HL-60 (cell line): ENCODE measurements around the gene TMEM88.

Experiments used
- DNase-seq, 2 experiments: peaks; one replicate each; pipeline ENCODE4 v3.0.0-alpha.2; 2010 to 2020; ENCODE audit warnings: low read depth in 1 of 2, low spot score in 1 of 2
- H3K27ac ChIP-seq: fragments of 250-450 bp; sonication (Bioruptor Pico); replicated peaks from 2 replicates; pipeline ENCODE4 v1.5.1; 2020; ENCODE audit warnings: mild to moderate bottlenecking, moderate library complexity
- H3K27me3 ChIP-seq: fragments of 250-450 bp; sonication (Bioruptor Pico); 2 replicates; pipeline ENCODE4 v1.5.1; 2021; ENCODE audit warnings: mild to moderate bottlenecking, moderate library complexity; ENCODE audit not compliant: insufficient read depth, poor library complexity, severe bottlenecking
- H3K4me3 ChIP-seq: replicated peaks from 2 replicates; pipeline ENCODE4 v1.5.1; 2011; ENCODE audit warnings: mild to moderate bottlenecking, control low read depth, low read length; ENCODE audit not compliant: insufficient read depth
- GABPA ChIP-seq: IDR thresholded peaks from 2 replicates; pipeline ENCODE4 v1.6.1; 2012; ENCODE audit warnings: low read depth
- POLR2AphosphoS5 ChIP-seq: IDR thresholded peaks from 2 replicates; pipeline ENCODE4 v1.6.1; 2012; ENCODE audit warnings: low read depth
- SPI1 ChIP-seq: IDR thresholded peaks from 2 replicates; pipeline ENCODE4 v1.6.1; 2012; ENCODE audit warnings: low read depth, mild to moderate bottlenecking, borderline replicate concordance
- TF ChIP-seq, protein P1 (sequence below): IDR thresholded peaks from 2 replicates; pipeline ENCODE4 v1.6.1; 2012; ENCODE audit warnings: low read depth; ENCODE audit not compliant: insufficient replicate concordance
- TF ChIP-seq, protein P2 (sequence below): IDR thresholded peaks from one replicate; pipeline ENCODE4 v1.5.1; 2011; ENCODE audit warnings: low read length, control low read depth, inconsistent platforms; ENCODE audit not compliant: insufficient read depth

The TMEM88 gene

DNA sequence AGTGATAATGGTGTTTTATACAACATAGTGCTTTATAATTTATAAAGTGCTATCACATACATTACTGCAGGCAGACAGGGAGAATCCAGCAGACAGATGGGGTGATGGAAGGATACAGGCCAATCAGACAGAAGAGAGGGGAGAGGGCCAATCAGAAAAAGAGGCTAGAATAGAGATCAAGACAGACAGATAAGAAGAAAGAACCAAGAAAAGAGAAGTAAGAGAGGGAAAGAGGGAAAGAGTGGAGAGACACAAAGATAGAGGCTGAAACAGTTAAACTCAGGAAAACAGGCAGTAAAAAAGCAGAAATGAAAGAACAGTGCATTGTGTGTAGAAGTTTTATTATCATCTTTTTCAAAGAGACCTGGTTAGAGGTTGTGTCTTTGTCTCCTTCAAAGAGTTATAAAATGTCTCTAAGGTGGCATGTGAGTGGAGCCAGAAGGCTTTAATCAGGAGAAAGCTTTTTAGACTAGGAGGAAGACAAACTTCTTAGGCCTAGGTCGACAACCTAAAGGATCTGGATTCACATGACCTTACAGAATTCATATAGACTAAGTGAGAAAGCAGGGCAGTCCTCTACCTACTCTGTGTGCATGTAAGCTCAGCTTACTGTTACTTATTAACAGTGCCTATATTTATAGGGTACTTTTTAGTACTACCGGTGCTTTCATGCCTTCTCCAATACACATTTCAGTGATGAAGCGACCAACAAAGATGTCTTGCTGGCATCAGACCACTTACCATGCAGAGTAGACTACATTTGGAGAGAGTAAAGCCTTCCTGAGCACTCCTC lies 25.4 kb downstream of the TMEM88 start:
- Histone ChIP-seq H3K27me3 (no peaks in the 10 kb centered on the region), H3K4me3 (no peak overlapping the region), H3K27ac (peak overlapping the region; percentile 53)
- no peak for DNase-seq
- no peak for TF ChIP-seq POLR2AphosphoS5
- TF ChIP-seq, protein P1, sequence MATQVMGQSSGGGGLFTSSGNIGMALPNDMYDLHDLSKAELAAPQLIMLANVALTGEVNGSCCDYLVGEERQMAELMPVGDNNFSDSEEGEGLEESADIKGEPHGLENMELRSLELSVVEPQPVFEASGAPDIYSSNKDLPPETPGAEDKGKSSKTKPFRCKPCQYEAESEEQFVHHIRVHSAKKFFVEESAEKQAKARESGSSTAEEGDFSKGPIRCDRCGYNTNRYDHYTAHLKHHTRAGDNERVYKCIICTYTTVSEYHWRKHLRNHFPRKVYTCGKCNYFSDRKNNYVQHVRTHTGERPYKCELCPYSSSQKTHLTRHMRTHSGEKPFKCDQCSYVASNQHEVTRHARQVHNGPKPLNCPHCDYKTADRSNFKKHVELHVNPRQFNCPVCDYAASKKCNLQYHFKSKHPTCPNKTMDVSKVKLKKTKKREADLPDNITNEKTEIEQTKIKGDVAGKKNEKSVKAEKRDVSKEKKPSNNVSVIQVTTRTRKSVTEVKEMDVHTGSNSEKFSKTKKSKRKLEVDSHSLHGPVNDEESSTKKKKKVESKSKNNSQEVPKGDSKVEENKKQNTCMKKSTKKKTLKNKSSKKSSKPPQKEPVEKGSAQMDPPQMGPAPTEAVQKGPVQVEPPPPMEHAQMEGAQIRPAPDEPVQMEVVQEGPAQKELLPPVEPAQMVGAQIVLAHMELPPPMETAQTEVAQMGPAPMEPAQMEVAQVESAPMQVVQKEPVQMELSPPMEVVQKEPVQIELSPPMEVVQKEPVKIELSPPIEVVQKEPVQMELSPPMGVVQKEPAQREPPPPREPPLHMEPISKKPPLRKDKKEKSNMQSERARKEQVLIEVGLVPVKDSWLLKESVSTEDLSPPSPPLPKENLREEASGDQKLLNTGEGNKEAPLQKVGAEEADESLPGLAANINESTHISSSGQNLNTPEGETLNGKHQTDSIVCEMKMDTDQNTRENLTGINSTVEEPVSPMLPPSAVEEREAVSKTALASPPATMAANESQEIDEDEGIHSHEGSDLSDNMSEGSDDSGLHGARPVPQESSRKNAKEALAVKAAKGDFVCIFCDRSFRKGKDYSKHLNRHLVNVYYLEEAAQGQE = no peak
- TF ChIP-seq, protein P2, sequence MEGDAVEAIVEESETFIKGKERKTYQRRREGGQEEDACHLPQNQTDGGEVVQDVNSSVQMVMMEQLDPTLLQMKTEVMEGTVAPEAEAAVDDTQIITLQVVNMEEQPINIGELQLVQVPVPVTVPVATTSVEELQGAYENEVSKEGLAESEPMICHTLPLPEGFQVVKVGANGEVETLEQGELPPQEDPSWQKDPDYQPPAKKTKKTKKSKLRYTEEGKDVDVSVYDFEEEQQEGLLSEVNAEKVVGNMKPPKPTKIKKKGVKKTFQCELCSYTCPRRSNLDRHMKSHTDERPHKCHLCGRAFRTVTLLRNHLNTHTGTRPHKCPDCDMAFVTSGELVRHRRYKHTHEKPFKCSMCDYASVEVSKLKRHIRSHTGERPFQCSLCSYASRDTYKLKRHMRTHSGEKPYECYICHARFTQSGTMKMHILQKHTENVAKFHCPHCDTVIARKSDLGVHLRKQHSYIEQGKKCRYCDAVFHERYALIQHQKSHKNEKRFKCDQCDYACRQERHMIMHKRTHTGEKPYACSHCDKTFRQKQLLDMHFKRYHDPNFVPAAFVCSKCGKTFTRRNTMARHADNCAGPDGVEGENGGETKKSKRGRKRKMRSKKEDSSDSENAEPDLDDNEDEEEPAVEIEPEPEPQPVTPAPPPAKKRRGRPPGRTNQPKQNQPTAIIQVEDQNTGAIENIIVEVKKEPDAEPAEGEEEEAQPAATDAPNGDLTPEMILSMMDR = no peak
- no peak for TF ChIP-seq SPI1
- no peak for TF ChIP-seq GABPA

DNA sequence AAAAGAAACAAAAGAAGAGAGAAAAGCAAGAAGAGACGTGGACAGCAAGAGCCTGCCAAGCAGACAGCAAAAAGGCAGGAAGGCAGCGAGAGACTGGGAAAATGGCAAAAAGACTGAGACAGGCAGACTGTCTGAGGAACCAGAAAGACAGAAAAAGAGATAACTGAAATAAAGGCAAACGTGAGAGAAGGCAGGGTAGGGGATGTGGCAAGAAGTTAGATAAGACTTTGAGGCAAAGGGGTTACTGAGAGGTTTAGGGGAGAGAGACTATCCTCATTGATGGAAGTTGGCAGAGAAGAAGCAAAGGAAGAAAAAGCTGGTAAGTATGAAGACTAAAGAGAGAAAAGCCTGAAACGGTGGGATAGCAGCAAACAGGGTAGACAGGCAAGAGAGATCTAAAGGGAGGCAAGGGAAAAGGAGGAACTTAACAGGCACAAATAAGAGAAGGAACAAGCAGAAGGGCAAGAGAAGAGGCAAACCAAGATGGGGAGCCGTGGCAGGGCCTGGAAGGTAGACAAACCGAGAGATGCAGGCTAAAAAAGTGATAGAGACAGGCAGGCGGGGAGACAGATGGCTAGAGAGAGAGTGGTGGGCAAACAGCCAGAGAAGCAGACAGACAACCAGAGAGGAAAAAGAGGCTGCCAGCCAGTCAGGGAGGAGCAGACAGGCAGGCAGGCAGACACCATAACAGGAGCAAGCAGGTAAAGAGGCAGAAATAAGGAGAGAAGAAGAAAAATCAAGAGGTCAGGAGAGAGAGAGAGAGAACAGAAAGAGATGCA lies 26.6 kb downstream of the TMEM88 start:
- Histone ChIP-seq H3K27me3 (no peaks in the 10 kb centered on the region), H3K27ac (peak overlapping the region; percentile 53), H3K4me3 (no peak overlapping the region)
- DNase-seq = peak in 1 of 2 experiments; percentile 17
- TF ChIP-seq, protein P1 = no peak
- TF ChIP-seq POLR2AphosphoS5 (no peak), GABPA (no peak), SPI1 (no peak)
- TF ChIP-seq, protein P2 = no peak

DNA sequence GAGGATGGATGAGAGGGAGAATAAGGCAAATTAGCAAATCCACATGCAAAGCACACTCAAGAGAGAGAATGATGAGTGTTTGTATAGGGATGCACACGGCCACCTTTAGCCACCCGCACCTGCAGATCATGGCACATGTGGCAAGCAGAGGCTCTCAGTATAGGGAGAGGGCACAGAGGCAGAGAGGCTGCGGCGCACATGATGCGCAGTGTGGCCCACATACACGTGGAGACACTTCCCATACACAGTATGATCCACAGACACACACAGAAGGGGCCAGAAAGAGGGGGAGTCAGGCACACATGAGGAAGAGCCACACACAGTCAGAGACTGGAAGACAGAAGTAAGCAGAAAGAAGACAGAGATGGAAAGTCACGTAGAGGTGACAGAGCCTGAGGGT lies 27.2 kb downstream of the TMEM88 start:
- DNase-seq = no peak
- Histone ChIP-seq H3K27ac (peak overlapping the region; percentile 53), H3K4me3 (no peak overlapping the region), H3K27me3 (no peaks in the 10 kb centered on the region)
- TF ChIP-seq, protein P1 = no peak
- no peak for TF ChIP-seq POLR2AphosphoS5
- TF ChIP-seq, protein P2 = no peak
- TF ChIP-seq GABPA = no peak
- TF ChIP-seq SPI1 = no peak
